Measurements from ENCODE around the gene SACS.
"Not testable (repeated sequence)": the region's sequence is repeated elsewhere in the genome, so short reads cannot be mapped to it uniquely, and the experiment has no call there.

SACS gene

DNA sequence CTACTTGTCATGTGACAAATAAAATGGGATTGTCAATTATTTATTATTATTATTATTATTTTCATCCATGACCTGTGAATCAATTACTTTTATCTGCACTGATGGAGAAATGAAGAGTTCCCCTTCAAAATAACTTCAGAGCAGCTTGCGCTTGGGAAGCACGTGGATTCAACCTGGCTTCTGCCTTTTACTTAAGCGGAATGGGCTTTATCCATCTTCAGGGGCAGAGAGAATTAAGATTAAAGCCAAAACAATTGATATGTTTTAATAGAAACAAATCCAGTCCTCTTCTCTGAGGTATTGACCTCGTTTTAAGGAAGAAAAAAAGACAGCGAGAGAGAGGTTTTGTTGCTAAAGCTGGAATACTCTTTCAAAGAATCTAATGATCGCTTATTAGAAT is 876 bp downstream of the SACS start:
- peak overlapping the region; percentile 88 for H3K4me3 ChIP-seq (ENCODE audit: low read length)
- H3K27ac ChIP-seq (ENCODE audit: low read length) = no peak overlapping the region
- no peaks in the 10 kb centered on the region for H3K9me3 ChIP-seq (ENCODE audit: insufficient read depth, low read depth, low read length)
- peaks cover 16% of the 10 kb centered on the region; the same call in 1 of the 2 replicates for H3K36me3 ChIP-seq (ENCODE audit: insufficient read depth, low read depth, low read length)
- peaks cover 20% of the 10 kb centered on the region for H3K4me1 ChIP-seq (ENCODE audit: insufficient read depth, low read length)
- H3K9ac ChIP-seq (ENCODE audit: low read depth, low read length) = peak overlapping the region; percentile 60; the same call in 1 of the 2 replicates
- H3K27me3 ChIP-seq (ENCODE audit: insufficient read depth, low read length) = peaks cover 9% of the 10 kb centered on the region; the same call in 1 of the 2 replicates

DNA sequence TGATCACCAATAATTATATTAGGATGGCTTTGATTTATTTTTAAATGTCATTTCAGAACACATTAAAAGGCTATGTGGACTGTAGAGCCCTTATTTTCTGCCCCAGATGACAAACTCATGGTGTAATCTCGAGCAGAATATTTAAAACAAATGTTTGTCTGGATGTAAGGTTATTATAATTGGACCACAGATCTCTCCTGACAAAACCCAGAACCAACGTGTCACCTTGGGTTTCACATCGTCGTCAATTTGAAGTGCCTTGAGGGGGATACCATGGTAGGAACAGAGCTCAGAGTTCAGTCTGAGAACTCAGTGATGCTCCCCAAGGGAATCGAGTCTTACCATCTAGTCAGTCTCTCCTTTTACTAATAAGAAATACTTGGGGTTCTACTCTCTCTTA is 2.8 kb downstream of the SACS start:
- Histone ChIP-seq H3K36me3 (ENCODE audit: insufficient read depth, low read depth, low read length) (peaks cover 16% of the 10 kb centered on the region; the same call in 1 of the 2 replicates), H3K27me3 (ENCODE audit: insufficient read depth, low read length) (peaks cover 9% of the 10 kb centered on the region; the same call in 1 of the 2 replicates), H3K9ac (ENCODE audit: low read depth, low read length) (no peak overlapping the region), H3K4me1 (ENCODE audit: insufficient read depth, low read length) (peaks cover 20% of the 10 kb centered on the region), H3K4me3 (ENCODE audit: low read length) (no peak overlapping the region), H3K27ac (ENCODE audit: low read length) (no peak overlapping the region), H3K9me3 (ENCODE audit: insufficient read depth, low read depth, low read length) (no peaks in the 10 kb centered on the region)

DNA sequence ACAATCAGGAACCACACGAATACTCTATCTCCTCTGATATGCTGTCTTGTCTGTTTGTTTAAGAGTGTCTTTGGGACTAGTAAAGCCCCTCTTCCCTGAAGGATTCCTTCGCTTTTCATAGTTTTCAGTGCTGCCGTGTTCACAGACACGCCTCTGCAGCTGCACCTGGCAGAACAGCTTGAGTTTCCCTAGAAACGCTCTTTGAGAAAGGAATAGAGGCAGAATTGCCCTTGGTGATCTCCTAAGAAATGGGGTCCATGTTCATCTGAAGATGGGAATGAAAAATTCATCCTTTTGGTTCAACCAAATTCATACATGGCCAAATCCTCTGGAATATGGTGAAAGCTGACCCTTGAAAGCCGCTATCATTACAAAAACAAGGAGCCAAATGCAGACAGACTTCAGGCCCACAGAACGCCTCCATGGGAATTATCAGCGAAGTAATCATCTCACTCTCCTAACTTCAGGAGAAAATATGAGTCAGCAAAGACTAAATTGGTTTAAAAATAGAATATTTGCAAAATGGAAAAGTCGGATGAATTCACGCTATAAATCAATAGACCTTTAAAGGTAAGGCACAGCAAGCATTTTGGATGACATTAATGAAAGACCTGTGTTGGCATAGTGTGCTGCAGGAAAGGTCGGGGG is 5.5 kb downstream of the SACS start:
- H3K4me1 ChIP-seq (ENCODE audit: insufficient read depth, low read length) = peaks cover 13% of the 10 kb centered on the region
- no peak overlapping the region for H3K9ac ChIP-seq (ENCODE audit: low read depth, low read length)
- peaks cover 9% of the 10 kb centered on the region; the same call in 1 of the 2 replicates for H3K27me3 ChIP-seq (ENCODE audit: insufficient read depth, low read length)
- no peaks in the 10 kb centered on the region for H3K9me3 ChIP-seq (ENCODE audit: insufficient read depth, low read depth, low read length)
- H3K36me3 ChIP-seq (ENCODE audit: insufficient read depth, low read depth, low read length) = peaks cover 25% of the 10 kb centered on the region; the same call in 1 of the 2 replicates
- H3K4me3 ChIP-seq (ENCODE audit: low read length) = no peak overlapping the region
- no peak overlapping the region for H3K27ac ChIP-seq (ENCODE audit: low read length)

DNA sequence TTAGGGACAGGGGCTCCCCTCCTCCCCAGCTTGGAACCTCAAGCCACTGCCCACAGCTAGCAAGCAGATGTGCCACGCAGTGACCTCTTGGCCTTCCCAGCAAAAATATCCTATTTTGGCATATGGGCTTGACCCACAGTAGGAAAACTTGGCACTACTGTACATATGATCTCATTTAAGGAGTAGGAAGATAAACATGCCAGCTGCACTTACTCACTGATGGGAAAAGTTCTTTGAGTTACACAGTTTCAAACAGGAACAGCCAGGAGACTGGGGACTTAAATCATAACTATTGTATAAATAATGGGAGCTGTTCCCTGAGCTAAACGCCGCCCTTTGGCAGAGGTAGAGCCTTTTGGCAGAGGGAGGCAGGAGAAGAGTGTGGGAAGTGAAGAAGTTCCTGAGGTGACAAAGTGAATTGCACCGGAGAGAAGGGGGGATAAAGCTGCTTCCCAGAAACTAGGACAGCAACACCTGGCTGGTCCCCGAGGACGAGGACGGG is 6.1 kb downstream of the SACS start:
- peaks cover 25% of the 10 kb centered on the region; the same call in 1 of the 2 replicates for H3K36me3 ChIP-seq (ENCODE audit: insufficient read depth, low read depth, low read length)
- H3K27ac ChIP-seq (ENCODE audit: low read length) = no peak overlapping the region

DNA sequence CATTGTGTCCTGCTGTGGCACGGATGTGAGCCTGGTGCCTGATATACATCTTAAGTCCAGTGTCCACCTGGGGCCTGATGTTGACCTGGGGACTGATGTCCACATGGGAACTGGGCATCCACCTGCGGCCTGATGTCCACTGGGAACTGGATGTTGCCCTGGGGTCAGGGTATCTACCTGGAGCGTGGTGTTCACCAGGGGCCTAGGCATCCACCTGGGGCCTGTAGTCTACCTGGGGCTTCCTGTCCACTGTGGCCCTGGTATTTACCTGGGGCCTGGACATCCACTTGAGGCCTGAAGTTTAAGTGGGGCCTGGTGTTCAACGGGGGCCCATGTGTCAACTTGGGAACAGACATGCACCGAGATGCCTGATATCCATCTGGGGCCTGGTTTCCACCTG is 11.9 kb downstream of the SACS start:
- Histone ChIP-seq H3K4me1 (ENCODE audit: insufficient read depth, low read length) (no peaks in the 10 kb centered on the region), H3K27me3 (ENCODE audit: insufficient read depth, low read length) (no peaks in the 10 kb centered on the region), H3K36me3 (ENCODE audit: insufficient read depth, low read depth, low read length) (peaks cover 23% of the 10 kb centered on the region; the same call in 1 of the 2 replicates), H3K9me3 (ENCODE audit: insufficient read depth, low read depth, low read length) (no peaks in the 10 kb centered on the region), H3K9ac (ENCODE audit: low read depth, low read length) (no peak overlapping the region), H3K27ac (ENCODE audit: low read length) (no peak overlapping the region), H3K4me3 (ENCODE audit: low read length) (no peak overlapping the region)

More for the DNA sequence above, 6.1 kb downstream of the SACS start:
- H3K9ac ChIP-seq (ENCODE audit: low read depth, low read length) = no peak overlapping the region
- H3K9me3 ChIP-seq (ENCODE audit: insufficient read depth, low read depth, low read length) = no peaks in the 10 kb centered on the region
- H3K4me1 ChIP-seq (ENCODE audit: insufficient read depth, low read length) = peaks cover 9% of the 10 kb centered on the region
- no peak overlapping the region for H3K4me3 ChIP-seq (ENCODE audit: low read length)
- H3K27me3 ChIP-seq (ENCODE audit: insufficient read depth, low read length) = peaks cover 9% of the 10 kb centered on the region; the same call in 1 of the 2 replicates

DNA sequence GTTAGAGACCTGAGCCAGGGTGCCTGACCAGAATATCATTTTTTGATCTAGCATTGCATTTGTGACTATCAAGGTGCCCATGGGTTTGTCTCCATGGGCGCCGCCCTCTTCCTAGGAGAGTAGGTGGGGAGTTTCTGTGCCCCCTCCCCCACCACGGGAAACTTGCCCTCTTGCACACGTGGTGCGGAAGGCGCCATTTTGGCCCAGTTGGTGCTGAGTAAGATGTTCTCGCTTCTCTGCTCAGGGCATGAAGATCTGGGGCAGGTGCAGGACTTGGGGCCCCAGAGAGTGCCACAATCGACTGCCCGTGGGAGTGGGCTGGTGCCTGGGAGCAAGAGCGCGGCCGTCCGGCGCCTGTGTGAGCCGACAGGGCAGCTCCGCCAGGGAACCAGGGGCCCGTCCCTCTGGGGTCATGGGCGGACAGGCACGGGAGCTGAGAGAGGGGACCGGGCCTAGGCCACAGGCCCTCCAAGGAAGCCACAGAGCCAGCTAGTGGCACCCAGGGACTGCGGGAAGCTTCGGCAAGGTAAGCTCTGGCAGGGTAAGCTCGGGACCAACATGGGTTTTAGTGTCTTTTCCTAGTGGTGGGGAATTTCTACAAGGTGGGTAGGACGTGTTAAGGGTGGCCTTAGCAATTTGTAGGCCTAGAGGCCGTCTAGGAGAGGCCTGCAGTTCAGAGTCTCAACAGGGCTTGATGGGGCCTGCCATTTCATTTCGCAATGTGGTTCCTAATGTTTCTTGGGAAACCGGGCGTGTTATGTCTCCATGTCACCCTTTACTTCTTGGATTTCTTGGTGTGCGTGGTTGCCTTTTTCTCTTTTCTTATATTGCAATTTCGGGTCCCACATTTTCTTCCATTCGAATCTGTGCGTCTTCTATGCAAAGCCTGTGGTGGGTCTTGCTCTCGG is 14.5 kb downstream of the SACS start:
- H3K27ac ChIP-seq (ENCODE audit: low read length) = no peak overlapping the region
- H3K9me3 ChIP-seq (ENCODE audit: insufficient read depth, low read depth, low read length) = no peaks in the 10 kb centered on the region
- no peaks in the 10 kb centered on the region for H3K4me1 ChIP-seq (ENCODE audit: insufficient read depth, low read length)
- no peaks in the 10 kb centered on the region for H3K27me3 ChIP-seq (ENCODE audit: insufficient read depth, low read length)
- no peak overlapping the region for H3K4me3 ChIP-seq (ENCODE audit: low read length)
- no peak overlapping the region for H3K9ac ChIP-seq (ENCODE audit: low read depth, low read length)
- H3K36me3 ChIP-seq (ENCODE audit: insufficient read depth, low read depth, low read length) = peaks cover 13% of the 10 kb centered on the region; the same call in 1 of the 2 replicates

DNA sequence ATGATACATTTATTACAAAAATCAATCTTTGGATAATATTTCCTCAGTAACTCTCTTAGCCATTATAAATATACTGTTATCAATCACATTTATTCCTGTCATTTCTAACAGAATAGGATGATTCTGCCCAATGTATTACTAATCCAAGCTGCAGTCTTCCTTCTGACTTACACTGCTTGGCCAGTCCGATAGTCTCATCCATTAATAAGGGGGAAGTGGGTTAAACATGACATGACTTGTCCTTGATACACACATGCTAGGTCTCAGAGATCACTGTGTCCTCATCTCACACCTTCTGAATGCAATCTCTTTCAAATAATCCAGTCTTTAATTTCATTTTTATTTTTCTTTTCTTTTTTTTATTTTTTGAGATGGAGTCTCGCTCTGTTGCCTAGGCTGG is 18.8 kb downstream of the SACS start:
- peaks cover 3% of the 10 kb centered on the region for H3K4me1 ChIP-seq (ENCODE audit: insufficient read depth, low read length)
- H3K27me3 ChIP-seq (ENCODE audit: insufficient read depth, low read length) = no peaks in the 10 kb centered on the region
- H3K27ac ChIP-seq (ENCODE audit: low read length) = no peak overlapping the region
- no peak overlapping the region for H3K4me3 ChIP-seq (ENCODE audit: low read length)
- no peak overlapping the region for H3K9ac ChIP-seq (ENCODE audit: low read depth, low read length)
- peaks cover 16% of the 10 kb centered on the region; the same call in 1 of the 2 replicates for H3K36me3 ChIP-seq (ENCODE audit: insufficient read depth, low read depth, low read length)
- H3K9me3 ChIP-seq (ENCODE audit: insufficient read depth, low read depth, low read length) = no peaks in the 10 kb centered on the region

DNA sequence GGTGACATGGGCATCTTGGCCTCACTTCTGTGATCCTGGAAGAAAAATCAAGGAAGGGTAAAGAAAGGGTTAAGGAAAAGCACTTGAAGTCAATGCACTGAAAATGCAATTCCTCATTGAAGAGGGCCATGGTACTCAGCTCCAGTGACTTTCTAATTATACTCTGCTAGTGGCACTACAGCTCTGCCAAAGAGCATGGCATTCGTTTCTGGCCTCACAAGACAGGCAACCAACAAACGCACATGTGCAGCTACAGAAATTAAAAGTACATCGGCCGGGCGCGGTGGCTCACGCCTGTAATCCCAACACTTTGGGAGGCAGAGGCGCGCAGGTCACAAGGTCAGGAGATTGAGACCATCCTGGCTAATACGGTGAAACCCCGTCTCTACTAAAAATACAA is 21.8 kb downstream of the SACS start:
- Histone ChIP-seq H3K4me1 (ENCODE audit: insufficient read depth, low read length) (peaks cover 3% of the 10 kb centered on the region), H3K36me3 (ENCODE audit: insufficient read depth, low read depth, low read length) (peaks cover 17% of the 10 kb centered on the region; the same call in 1 of the 2 replicates), H3K27me3 (ENCODE audit: insufficient read depth, low read length) (no peaks in the 10 kb centered on the region), H3K27ac (ENCODE audit: low read length) (no peak overlapping the region), H3K9ac (ENCODE audit: low read depth, low read length) (no peak overlapping the region), H3K9me3 (ENCODE audit: insufficient read depth, low read depth, low read length) (no peaks in the 10 kb centered on the region), H3K4me3 (ENCODE audit: low read length) (no peak overlapping the region)

DNA sequence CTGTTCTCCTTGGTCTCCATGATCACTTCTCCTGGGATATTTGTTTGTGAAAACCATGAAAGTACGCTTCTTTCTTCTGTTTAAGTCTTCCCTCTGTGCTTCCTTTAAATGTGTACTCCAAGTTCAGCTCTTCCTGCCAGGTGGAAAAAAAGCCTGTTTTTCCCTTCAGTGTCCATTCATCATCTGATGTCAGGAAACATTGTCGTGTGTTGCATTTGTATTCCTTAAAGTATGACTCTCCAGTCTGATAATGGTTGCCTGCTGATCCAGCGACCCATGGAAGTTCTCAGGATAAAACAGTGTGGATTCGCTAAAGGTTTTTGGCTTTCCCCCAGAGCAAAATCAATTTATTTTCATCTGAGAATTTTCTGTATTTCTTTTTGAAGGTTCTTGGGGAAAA is 22.3 kb downstream of the SACS start:
- peaks cover 17% of the 10 kb centered on the region; the same call in 1 of the 2 replicates for H3K36me3 ChIP-seq (ENCODE audit: insufficient read depth, low read depth, low read length)

DNA sequence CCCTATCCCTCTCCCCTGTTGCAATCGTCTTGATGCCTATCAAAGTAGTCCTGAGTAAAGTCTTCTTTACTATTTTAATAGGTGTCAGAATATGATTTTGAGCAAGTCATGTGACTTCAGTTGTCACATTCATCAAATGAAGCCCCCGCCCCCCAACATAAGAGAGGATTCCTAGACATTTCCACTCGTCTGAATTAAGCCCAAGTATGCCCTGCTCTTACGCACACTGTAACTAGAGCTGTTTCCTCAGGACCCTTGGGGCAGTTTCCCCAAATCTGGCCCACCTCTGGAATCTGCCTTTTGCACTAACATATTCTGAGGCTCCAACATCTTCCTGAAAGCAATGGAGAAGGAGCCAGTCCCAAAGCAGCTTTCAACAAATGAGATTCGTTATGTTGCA is 25.5 kb downstream of the SACS start:
- no peak overlapping the region for H3K27ac ChIP-seq (ENCODE audit: low read length)
- H3K36me3 ChIP-seq (ENCODE audit: insufficient read depth, low read depth, low read length) = peaks cover 17% of the 10 kb centered on the region; the same call in 1 of the 2 replicates
- H3K9ac ChIP-seq (ENCODE audit: low read depth, low read length) = no peak overlapping the region
- peaks cover 3% of the 10 kb centered on the region for H3K4me1 ChIP-seq (ENCODE audit: insufficient read depth, low read length)
- H3K4me3 ChIP-seq (ENCODE audit: low read length) = no peak overlapping the region
- no peaks in the 10 kb centered on the region for H3K9me3 ChIP-seq (ENCODE audit: insufficient read depth, low read depth, low read length)
- no peaks in the 10 kb centered on the region for H3K27me3 ChIP-seq (ENCODE audit: insufficient read depth, low read length)

More for the DNA sequence above, 22.3 kb downstream of the SACS start:
- H3K27ac ChIP-seq (ENCODE audit: low read length) = no peak overlapping the region
- H3K4me1 ChIP-seq (ENCODE audit: insufficient read depth, low read length) = peaks cover 3% of the 10 kb centered on the region
- no peak overlapping the region for H3K9ac ChIP-seq (ENCODE audit: low read depth, low read length)
- no peak overlapping the region for H3K4me3 ChIP-seq (ENCODE audit: low read length)
- H3K27me3 ChIP-seq (ENCODE audit: insufficient read depth, low read length) = no peaks in the 10 kb centered on the region
- no peaks in the 10 kb centered on the region for H3K9me3 ChIP-seq (ENCODE audit: insufficient read depth, low read depth, low read length)

DNA sequence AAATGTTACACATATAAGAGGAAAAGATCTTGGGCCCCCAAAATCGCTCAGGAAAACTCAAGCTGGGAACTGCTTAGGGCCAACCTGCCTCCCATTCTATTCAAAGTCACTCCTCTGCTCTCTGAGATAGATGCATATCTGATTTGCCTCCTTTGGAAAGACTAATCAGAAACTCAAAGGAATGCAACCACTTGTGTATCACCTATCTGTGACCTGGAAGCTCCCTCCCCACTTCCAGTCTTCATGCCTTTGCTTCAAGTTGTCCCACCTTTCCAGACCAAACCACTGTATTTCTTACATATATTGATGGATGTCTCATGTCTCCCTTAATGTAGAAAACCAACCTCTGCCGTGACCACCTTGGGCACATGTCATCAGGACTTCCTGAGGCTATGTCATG is 32.3 kb downstream of the SACS start:
- H3K4me1 ChIP-seq (ENCODE audit: insufficient read depth, low read length); H3K27me3 ChIP-seq (ENCODE audit: insufficient read depth, low read length); H3K36me3 ChIP-seq (ENCODE audit: insufficient read depth, low read depth, low read length); H3K4me3 ChIP-seq (ENCODE audit: low read length); H3K27ac ChIP-seq (ENCODE audit: low read length); H3K9ac ChIP-seq (ENCODE audit: low read depth, low read length): not testable (repeated sequence)
- H3K9me3 ChIP-seq (ENCODE audit: insufficient read depth, low read depth, low read length) = peaks cover 12% of the 10 kb centered on the region
